ENCODE measurements around the gene KIAA1671.
"Not testable (repeated sequence)": the region's sequence is repeated elsewhere in the genome, so short reads cannot be mapped to it uniquely, and the experiment has no call there.

KIAA1671 gene

GRCh38 chr22:25233706-25234105 lies 281.2 kb downstream of the KIAA1671 start:
- DNase-seq (ENCODE audit: low read depth in 2 of 2), result not testable (repeated sequence)

DNA sequence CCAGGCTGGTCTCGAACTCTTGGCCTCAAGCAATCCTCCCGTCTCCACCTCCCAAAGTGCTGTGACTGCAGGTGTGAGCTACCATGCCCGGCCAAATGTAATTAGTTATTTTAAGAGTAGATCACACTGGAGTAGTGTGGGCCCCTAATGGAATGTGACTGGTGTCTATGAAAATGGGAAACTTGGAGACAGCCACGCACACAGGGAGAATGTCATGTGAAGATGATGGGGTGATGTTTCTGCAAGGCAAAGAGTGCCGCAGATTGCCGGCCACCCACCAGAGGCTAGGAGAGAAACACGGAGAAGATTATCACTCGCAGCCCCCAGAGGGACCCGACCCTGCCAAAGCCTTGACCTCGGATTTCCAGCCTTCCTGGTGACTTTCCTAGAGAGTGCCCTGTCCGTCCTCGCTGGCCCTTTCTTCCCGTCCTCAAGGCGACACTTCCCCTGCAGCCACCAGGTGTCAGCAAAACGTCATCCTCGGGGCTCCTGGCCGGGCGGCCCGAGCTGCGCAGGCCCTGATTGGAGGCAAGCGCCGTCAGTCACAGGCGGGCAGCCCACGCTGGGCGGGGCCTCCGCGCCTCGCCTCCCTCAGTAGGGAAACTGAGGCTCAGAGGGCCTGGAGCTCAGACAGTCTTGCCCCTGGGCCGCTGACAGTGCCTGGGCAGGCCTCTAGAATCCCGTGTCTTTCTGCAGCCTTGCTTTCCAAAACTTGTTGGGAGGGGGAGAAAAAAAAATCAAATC lies 283.2 kb downstream of the KIAA1671 start:
- DNase-seq (ENCODE audit: low read depth in 2 of 2), result peak; percentile 2 to 4

GRCh38 chr22:25236417-25236816 lies 283.9 kb downstream of the KIAA1671 start:
- no peak for DNase-seq (ENCODE audit: low read depth in 2 of 2)

DNA sequence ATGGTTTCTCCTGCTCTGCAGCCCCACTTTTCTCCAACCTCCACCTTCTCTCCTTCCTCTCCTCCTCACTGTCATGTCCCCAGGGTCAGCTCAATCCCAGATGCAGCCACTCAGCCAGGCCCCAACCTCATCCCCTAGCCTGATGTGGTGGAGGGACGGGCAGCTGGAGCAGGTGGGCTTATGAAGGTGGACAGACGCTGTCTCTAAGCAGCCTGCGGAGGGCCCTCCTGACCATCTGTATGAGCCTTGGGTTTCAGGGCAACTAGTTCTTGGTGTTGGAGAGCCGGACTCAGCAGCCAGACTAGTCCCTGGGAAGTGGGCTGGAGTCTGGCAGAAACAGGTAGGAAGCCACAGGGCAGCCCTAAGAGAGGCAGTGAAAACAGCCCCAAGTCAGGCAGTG lies 285.0 kb downstream of the KIAA1671 start:
- no peak for DNase-seq (ENCODE audit: low read depth in 2 of 2)

DNA sequence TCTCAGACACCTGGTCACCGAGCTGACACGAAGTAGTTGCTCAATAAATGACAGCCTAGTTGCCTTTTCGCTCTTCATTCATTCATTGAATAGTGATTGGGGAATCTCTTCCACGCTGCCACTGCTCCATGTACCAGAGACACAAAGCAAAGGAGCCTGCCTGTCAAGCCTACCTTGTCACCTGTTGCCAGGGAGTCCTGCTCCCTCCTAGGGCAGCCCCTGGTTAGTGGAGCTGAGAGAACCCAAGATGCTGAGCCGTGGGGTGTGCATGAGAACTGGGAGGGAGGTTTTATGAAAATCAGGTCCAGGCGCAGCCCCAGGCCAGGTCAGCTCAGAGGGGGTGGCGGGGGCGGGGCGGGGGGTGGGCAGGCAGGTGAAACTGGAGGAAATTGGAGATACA lies 285.5 kb downstream of the KIAA1671 start:
- not testable (repeated sequence) for DNase-seq (ENCODE audit: low read depth in 2 of 2)
